Skeletal muscle tissue (tissue), 4 donors: ENCODE results near the gene LIM2. TPM values are rescaled to one million over a fixed set of nuclear protein-coding genes. Genes with fewer than 3 reads are reported as not detected.

Experiments used
- H3K27ac ChIP-seq: one replicate; pipeline ENCODE4 v1.7.0; 2013; ENCODE audit warnings: mild to moderate bottlenecking, low read depth, low read length, inconsistent platforms
- H3K27me3 ChIP-seq, 3 donors: one replicate each; pipeline ENCODE4 v1.7.0; 2013; ENCODE audit warnings: low read length in 3 of 3; ENCODE audit not compliant: control insufficient read depth in 3 of 3, insufficient read depth in 3 of 3
- H3K36me3 ChIP-seq, 3 donors: one replicate each; pipeline ENCODE4 v1.7.0; 2013; ENCODE audit warnings: low read length in 3 of 3; ENCODE audit not compliant: control insufficient read depth in 3 of 3, insufficient read depth in 3 of 3
- H3K4me1 ChIP-seq, 3 donors: one replicate each; pipeline ENCODE4 v1.7.0; 2013; ENCODE audit warnings: low read length in 3 of 3, mild to moderate bottlenecking in 3 of 3; ENCODE audit not compliant: control insufficient read depth in 3 of 3, insufficient read depth in 3 of 3
- H3K4me3 ChIP-seq, 3 donors: one replicate each; pipeline ENCODE4 v1.7.0; 2013; ENCODE audit warnings: low read length in 3 of 3
- H3K9ac ChIP-seq, 3 donors: one replicate each; pipeline ENCODE4 v1.7.0; 2013; ENCODE audit warnings: low read length in 3 of 3, mild to moderate bottlenecking in 3 of 3, moderate library complexity in 2 of 3, low read depth in 1 of 3
- H3K9me3 ChIP-seq, 3 donors: one replicate each; pipeline ENCODE4 v1.7.0; 2013; ENCODE audit warnings: low read length in 3 of 3; ENCODE audit not compliant: control insufficient read depth in 3 of 3
- total RNA-seq: library from RNA; depleted of rRNA; stranded (reverse); fragments of >200 nt; gene quantifications from one replicate; pipeline ENCODE4 v1.2.3, GENCODE V29; 2014
- donor health status: Osteomylitis.

LIM2 gene
- total RNA-seq, 1 donor from 2014 or later: not detected

DNA sequence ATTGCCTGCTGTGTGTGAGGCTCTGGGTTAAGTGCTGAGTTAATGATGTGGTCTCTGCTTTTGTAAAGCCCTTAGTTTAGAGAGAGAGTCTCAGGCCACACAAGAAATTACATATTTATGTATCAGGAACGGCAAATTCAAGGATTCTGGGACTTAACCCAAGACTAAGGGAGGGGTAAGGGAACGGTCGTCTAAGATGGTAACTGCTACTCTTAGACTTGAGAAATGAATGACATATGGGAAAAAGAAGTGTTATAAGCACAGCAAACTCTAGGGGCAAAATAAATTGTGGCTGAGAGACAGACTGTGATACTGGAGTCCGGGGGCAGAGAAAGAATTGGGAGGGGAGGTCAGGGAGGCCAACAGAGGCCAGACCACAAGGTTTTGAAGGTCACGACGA is 56.1 kb downstream of the LIM2 start:
- no peak overlapping the region for H3K4me3 ChIP-seq
- H3K27ac ChIP-seq: no peak overlapping the region
- H3K9ac ChIP-seq: no peak overlapping the region
- H3K36me3 ChIP-seq: no peaks in the 10 kb centered on the region
- H3K27me3 ChIP-seq: peaks cover 7 to 25% (median 23%) of the 10 kb centered on the region in 3 donors
- H3K4me1 ChIP-seq: no peaks in the 10 kb centered on the region
- no peaks in the 10 kb centered on the region for H3K9me3 ChIP-seq

- H3K4me3 ChIP-seq: no peak overlapping the region
- H3K27ac ChIP-seq: no peak overlapping the region
- H3K9ac ChIP-seq: no peak overlapping the region
- no peaks in the 10 kb centered on the region for H3K9me3 ChIP-seq
- no peaks in the 10 kb centered on the region for H3K4me1 ChIP-seq
- H3K27me3 ChIP-seq: peaks cover 8 to 29% (median 26%) of the 10 kb centered on the region in 3 donors
- no peaks in the 10 kb centered on the region for H3K36me3 ChIP-seq
Observed at GRCh38 chr19:51331193-51331592, 56.6 kb downstream of the LIM2 start.

GRCh38 chr19:51330366-51330765 is 57.4 kb downstream of the LIM2 start:
- Histone ChIP-seq H3K27ac (no peak overlapping the region), H3K9me3 (no peaks in the 10 kb centered on the region), H3K9ac (no peak overlapping the region), H3K27me3 (peaks cover 15 to 36% (median 33%) of the 10 kb centered on the region in 3 donors), H3K4me1 (no peaks in the 10 kb centered on the region), H3K4me3 (no peak overlapping the region), H3K36me3 (no peaks in the 10 kb centered on the region)

Other genes with a start within 250 kb of the LIM2 start
- 0.52 TPM for gene SIGLEC7, start 245.7 kb downstream of the LIM2 start, total RNA-seq
- gene CD33, start 162.9 kb downstream of the LIM2 start, total RNA-seq: 0.52 TPM
- gene SIGLECL1, start 136.9 kb downstream of the LIM2 start, total RNA-seq: not detected
- not detected for gene IGLON5, start 76.3 kb downstream of the LIM2 start, total RNA-seq
- gene VSIG10L, start 45.8 kb downstream of the LIM2 start, total RNA-seq: 0.52 TPM
- 52.2 TPM for gene ETFB, start 21.6 kb downstream of the LIM2 start, total RNA-seq
- not detected for gene CLDND2, start 19.0 kb downstream of the LIM2 start, total RNA-seq
- not detected for gene NKG7, start 15.3 kb downstream of the LIM2 start, total RNA-seq
- gene C19orf84, start 2.6 kb upstream of the LIM2 start, total RNA-seq: not detected
- gene SIGLEC10, start 29.7 kb upstream of the LIM2 start, total RNA-seq: 1.6 TPM
- gene SIGLEC8, start 70.5 kb upstream of the LIM2 start, total RNA-seq: 0.52 TPM
- not detected for gene CEACAM18, start 90.6 kb upstream of the LIM2 start, total RNA-seq
- not detected for gene SIGLEC12, start 113.8 kb upstream of the LIM2 start, total RNA-seq
- gene SIGLEC6, start 143.7 kb upstream of the LIM2 start, total RNA-seq: 1.6 TPM
- gene ZNF175, start 183.3 kb upstream of the LIM2 start, total RNA-seq: 3.7 TPM
- 1.6 TPM for gene SIGLEC5, start 242.4 kb upstream of the LIM2 start, total RNA-seq